Occipital lobe (tissue), 2 donors: Measurements from ENCODE around the gene RTEL1. TPM values are rescaled to one million over a fixed set of nuclear protein-coding genes. Genes with fewer than 3 reads are reported as not detected.

ENCODE experiments used
- DNase-seq: peaks from one replicate; lab custom pipeline; 2025; lab: John Stamatoyannopoulos, UW
- total RNA-seq: library from RNA; depleted of rRNA; stranded (reverse); fragments of >200 nt; gene quantifications from one replicate; pipeline ENCODE4 v1.2.3, GENCODE V29; 2014

Gene RTEL1
- total RNA-seq, 1 donor from 2014 or later = 10.0 TPM

DNA sequence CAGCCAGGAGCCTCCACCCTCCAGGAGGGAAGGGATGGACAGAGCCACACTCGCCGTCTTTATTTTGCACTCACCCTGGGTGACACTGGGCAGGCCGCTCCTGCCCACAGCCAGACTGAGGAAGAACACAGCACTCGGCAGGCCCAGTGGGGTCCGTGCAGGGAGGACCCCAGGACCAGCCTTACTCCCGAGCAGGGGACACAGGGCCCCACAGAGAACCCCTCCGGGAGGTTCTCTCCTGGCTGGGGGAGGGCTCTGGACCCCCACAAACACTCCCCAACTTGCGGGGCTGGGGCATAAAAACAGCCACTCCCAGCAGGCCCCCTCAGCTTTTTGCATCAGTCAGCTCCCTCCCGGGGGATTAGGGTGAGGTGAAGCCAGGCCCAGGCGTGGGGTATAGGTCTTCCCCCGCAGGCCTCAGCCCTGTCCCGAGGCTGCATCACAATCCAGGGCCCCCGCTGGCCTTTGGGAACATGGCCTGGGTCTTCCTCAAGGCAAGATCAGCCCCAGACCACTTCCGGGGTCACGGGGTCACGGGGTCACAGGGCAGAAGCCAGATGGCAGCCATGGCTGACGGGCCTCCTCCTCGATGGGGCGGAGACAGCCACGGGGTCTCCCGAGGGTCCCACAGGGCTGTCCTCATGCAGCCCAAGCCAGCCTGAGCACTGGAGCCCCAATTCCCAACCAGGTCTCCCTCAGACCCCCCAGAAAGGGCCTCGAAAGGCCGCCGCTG, 41.5 kb downstream of the RTEL1 start:
- DNase-seq = no peak

DNA sequence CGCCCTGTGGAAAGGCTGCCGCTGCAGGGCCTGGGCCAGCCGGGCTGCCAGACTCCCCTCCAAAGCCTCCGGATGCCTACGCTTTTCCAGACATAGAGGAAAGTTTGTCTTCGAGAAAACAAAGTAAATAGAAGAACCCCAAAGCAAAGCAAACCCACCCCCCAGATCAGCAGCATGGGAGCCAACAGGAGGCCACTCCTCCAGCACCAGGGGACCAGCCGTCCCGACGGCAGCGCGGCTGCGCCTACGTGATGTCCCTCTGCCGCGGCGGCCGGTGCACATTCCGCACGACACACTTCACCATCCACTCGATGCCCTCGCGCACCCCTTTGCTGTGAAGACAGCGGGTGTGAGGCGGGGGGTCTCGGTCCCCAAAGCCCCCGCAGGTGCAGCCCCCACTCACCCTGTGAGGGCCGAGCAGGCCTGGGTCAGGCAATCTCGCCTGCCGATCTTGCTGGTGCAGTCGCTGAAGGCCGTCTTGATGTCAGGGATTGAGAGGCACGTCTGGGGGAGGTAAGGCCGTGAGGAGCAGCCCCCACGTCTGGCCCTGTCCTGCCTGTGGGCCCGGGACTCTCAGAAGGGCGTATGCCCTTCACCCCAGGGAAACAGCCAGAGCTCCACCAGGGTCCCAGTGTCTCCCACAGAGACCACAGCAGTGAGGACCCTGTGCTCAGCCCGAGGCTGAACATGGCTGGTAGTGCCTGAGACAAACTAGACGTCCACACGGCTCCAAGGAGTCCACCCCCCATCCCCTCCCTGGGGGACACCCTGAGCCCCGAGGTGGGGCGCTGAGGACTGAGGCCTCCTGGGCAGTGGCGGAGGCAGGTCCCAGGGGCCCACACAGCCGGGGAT, 42.3 kb downstream of the RTEL1 start:
- DNase-seq = no peak

DNA sequence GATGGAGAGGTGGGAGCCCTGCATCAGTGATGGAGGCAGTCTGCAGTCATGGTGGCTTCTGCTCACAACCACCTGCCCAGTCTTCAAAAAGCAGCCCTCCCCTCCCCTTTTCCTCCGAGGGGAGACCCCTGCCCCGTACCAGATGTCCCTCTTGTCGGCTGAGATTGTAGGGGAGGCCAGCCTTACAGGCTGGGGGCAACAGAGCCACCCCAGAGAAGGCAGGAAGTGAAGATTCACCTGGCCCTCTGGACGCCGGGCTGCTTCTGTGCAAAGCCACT, 42.9 kb downstream of the RTEL1 start:
- DNase-seq = no peak

DNA sequence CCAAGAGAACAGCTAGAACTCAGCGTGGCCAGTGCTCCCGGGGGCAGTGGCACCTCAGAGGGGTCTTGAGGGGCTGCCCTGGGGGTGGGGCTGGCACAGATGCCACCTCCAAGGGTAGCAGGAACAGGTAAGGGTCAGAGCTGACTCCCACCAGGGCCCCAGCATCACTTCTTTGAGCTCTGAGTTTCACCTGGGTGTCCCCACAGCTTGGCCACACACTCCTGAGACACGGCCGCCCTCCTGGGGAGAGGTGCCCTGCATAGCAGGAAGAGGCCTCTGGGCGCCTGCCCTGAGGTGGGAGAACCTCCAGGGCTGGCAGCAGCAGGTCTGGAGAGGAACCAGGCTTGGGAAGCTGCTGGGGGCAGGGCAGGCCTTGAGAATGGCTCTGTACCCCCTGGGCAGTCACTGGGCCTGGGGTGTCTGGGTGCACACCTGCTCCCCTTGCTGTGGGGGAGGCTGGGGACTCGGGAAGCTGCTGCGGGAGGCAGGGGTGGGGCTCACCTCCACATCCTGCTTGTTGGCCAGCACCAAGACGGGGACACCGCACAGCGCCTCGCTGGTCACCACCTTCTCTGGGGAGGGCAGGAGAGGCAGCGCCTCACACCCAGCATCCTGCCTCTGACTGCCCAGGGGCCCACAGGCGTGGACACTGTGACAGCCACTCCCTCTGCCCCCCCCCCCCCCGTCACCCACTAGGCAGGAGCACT, 43.4 kb downstream of the RTEL1 start:
- no peak for DNase-seq

DNA sequence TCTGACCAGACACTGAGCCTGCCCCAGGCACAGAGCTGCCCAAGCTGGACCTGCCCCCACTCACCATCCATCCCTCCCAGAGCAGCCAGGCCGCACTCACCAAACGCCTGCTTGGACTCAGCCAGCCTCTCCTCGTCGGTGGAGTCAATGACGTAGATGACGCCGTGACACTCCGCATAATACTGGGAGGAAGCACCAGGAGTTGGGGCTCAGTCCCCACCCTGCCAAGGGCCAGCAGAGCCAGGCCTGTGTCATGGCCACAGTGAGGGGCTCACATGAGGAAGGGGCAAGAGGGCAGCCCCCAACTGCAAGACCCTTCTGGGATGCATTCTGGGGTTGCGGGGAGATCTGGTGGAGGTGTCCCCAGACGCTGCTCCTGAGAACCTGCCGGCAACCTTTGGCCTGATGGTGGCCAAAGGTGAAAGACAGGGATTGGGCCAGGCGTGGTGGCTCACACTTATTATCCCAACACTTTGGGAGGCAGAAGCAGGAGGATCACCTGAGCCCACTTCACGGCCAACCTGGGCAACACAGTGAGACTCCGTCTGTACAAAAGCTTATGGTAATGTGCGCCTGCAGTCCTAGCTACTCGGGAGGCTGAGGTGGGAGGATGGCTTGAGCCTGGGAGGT, 44.0 kb downstream of the RTEL1 start:
- no peak for DNase-seq

DNA sequence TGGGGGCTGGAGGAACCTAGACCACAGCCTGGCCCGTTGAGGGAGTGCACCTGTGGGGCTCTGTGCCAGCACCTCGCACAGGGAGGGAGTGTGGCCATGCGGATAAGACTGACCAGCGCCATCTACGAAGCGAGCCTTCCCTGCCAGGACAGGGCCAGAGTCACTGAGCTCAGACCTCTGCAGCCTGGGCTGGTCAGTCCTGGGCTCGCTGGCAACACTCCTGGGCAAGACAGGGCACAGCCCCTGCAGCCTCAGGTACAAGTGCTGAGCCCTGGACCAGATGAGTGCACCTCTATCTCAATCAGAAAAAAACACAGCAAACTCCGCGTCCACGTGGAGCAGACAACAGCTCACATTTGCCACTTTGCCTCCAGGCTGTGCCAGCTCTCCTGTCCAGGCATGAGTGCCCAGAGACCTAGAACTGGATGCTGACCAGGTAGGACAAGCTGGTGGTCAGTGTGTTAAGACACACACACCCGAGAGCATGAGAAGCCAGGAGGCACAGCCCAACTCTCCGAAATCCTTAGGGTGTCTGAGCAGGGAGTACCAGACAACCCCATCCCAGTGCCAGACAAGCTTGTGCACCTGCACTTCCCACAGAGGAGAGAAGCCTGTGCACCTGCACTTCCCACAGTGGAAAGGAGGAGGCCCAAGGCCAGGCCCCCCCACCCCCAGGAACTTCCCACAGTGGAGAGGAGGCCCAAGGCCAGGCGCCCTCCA, 44.8 kb downstream of the RTEL1 start:
- DNase-seq = no peak

DNA sequence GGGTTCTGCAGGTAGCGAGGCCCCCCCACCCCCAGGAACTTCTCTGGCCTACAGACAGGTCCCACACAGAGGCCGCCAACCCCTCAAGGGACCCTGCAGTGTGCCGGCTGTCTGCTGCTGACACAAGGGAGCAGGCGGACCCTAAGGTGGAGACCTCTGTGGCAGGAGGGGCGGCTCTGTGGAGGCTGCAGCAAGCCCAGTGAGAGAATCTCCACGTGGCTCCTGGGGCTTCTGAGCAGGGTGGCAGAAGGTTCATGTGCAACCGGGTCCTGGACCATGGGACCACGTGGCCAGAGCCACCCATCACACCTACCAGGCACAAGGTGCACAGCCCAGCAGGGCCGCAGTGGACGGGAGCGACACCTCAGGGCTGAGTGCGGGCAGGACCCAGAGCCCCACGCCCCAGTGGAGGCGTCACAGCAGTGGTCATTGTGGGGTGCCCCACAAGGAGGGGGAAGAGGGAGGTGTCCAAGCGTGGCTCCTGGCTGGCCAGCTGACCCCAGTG, 45.4 kb downstream of the RTEL1 start:
- no peak for DNase-seq

DNA sequence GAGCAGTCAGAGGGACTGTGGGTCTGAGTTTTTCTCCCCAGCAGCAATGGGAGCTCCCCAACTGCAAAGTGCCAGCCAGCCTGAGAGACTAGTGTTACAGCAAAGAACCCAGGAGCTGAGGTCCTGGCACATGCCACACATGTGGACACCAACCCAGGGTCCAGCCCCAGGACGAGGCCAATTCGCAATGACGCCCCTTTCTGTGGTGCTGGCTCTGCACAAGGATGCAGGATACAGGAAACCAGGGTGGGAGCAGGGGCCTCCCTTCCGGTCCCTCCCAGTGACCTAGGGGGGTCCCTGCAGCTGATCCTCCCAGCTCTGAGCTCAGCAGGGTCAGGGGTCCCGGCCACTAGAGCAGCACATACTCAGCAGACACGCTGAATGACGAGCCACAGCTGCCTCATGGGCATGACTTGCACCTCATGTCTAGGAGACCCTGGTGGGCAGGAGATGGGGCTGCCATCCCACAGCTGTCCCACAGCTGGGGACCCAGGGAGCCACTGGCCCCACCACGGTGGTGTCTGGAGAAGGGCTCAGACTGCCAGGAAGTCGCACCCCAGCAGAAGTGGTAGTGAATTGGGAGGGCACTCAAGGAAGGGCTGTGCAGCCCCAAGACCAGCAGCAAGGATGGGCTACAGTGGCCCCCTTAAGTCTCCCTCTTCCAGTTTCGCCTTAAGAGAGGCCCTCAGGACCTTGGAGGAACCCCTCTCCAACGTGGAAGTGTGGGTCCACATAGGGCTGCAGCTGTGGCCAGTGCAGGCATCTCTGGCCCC, 46.0 kb downstream of the RTEL1 start:
- DNase-seq = no peak

DNA sequence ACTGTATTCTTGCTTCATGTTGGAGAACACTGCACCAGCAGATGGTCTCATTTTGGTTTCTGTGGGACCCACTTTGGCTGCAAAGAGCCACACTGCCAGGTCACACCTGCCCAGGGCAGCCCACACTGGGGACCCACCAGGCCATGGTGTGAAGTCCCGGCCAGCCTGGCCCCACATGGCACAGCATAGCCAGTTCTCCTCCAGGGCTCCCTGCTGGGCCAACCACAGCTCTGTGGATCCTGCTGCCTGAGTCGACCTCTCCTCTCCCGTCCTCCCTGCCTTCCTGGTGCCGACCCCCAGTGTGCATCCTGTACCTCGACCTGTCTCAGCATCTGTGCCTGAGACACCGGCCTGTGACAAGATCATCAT, 46.6 kb downstream of the RTEL1 start:
- DNase-seq = no peak

DNA sequence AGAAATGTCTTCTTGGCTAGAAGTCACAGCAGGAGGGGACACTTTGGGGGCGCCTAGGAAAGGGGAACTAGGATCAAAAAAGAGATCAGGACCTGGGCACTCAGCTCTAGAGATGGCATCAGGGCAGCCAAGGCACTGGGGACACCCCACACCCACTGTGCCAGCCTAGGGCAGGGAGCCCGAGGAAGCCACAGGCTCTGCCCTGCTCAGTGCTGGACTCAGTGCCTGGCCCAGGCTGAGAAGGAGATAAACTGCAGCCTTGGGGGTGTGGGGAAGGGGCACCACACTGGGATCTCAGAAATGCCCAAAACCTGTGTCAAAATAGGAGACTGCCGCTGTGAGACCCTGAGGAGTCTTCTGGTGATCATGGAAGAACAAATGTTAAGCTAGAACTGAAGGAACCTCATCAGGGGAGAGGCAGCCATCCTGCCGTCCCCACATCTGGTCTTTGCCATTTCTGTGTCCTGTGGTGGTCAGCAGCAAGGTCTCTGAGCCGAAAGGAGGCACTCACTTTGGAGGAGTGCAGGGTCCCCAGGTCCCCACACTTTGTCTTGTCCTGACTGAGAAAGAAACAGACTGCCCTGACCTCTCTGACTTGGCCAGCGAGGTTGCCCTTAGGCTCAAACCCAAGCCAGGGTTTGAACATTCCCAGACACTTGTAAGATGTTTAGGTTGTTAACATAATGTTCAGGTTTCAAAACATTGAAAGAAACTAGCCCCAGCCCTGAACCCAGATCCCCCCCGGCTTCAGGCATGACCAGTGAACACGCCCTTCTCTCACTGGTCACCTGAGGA, 47.3 kb downstream of the RTEL1 start:
- DNase-seq = no peak

DNA sequence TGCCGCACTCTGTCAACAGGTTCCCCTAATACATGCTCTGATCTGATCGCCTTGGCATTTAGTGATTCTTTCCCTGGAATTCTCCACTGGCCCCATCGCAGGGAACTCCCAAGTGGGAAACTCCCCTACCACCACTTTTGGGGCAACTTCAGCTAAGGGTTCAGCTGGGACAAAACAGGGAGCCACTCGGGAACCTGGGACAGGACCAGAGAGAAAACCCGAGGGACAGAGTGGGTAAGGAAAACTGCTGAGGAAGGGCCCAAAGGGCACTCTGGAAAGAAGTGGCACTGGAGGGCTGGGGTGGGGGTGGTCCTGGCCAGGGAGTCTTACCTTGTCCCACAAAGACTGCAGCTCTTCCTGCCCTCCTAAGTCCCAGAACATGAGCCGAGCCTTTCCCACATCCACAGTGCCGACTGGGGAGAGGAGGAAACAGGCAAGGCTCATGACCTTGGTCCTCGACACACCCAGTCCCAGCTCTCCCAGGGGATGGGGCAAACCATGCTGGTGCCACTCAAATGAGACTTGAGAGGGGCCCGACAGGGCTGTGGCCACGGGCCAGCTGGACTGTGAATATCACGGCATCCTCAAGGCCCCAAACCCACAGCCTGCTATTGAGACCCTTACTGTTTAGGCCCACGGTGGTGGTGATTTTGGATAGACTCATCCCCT, 48.0 kb downstream of the RTEL1 start:
- no peak for DNase-seq

DNA sequence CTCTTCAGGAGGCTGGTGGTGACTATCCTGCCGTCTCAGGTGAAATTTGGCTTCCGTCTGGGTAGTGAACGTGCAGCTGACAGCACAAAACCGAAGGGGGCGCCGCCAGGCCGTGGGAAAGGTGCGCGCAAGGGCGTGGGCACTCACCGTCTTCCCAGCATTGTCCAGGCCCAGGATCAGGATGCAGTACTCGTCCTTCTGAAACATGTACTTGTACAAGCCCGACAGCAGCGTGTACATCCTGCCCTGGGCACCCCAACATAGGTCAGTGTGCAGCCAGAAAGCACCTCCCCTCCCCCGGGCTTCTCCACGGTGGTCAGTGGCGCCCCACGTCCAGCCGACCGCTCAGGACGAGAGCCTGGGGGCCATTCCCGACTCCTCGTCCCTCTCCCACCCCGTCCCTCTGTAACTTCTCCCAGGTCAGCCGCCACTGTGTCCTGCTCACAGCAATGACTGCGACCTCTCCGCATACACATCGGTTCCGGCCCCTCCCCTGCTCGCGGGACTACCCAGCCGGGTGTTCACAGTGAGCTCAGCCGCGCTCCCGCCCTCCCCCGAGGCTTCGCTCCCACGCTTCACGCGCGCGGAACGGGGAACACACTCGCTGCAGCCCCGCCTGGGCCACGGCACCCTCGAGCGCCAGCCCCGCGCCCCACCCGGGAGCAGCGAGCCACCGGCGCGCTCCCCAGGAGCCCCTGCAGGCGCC, 48.9 kb downstream of the RTEL1 start:
- peak; percentile 44 for DNase-seq

DNA sequence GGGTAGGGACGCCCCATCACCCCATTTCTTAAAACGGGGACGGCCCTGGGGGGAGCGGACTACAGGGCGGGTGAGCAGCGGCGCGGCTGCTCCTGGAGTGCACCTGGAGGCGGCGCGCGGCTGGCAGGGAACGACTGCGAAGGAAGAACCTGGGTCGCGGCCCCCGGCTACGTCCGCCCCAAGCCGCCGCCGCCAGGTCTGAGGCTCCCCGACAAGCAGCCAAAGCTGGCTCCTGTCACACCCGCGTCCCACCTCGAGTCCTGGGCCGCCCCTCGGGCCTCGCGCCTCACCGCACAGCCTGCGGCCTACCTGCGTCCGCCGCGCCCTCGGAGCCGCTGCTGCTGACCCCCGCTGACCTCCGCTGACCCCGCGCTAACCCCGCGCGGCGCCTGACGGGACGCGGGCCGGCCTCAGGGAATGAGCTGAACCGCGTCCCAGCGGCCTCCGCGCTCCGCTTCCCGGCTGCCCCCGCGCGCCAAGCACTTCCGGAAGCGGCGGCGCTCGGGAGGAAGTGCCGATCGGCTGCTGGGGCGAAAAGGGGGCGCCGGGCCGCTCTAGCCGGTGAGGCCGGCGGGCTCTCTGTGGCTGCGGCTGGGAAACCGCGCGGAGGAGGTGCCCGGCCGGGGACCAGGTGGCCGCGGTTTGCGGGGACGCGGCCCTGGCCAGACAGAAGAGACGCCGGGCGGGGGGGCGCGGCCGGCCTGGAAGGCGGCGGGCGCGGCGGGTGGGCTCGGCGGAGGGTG, 49.6 kb downstream of the RTEL1 start, which contains the start of the genes ARFRP1 and ZGPAT:
ARFRP1 (minus strand) TSS at position 419 of the 743 bp plus-strand sequence. CDS start 885 bp downstream, outside the sequence.
ZGPAT (plus strand) TSS at position 482 of the 743 bp plus-strand sequence. CDS start 542 bp downstream, outside the sequence.
- DNase-seq = peak; percentile 87

DNA sequence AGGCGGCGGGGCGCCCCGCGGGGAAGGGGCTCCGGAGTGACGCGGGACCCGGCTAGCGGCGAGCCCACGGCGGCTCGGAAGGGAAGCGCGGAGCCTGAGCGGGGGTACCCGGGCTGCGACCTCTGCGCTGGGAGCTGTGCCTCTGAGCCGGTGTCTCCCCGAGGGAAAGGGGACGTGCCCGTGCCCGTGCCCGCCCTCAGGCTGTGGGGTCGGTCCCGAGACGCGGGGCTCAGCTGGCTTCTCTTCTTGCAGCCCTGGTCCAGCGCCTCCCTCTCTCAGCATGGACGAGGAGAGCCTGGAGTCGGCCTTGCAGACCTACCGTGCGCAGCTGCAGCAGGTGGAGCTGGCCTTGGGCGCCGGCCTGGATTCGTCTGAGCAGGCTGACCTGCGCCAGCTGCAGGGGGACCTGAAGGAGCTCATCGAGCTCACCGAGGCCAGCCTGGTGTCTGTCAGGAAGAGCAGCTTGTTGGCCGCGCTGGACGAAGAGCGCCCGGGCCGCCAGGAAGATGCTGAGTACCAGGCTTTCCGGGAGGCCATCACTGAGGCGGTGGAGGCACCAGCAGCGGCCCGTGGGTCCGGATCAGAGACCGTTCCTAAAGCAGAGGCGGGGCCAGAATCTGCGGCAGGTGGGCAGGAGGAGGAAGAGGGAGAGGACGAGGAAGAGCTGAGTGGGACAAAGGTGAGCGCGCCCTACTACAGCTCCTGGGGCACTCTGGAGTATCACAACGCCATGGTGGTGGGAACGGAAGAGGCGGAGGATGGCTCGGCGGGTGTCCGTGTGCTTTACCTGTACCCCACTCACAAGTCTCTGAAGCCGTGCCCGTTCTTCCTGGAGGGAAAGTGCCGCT, 50.4 kb downstream of the RTEL1 start:
- no peak for DNase-seq

DNA sequence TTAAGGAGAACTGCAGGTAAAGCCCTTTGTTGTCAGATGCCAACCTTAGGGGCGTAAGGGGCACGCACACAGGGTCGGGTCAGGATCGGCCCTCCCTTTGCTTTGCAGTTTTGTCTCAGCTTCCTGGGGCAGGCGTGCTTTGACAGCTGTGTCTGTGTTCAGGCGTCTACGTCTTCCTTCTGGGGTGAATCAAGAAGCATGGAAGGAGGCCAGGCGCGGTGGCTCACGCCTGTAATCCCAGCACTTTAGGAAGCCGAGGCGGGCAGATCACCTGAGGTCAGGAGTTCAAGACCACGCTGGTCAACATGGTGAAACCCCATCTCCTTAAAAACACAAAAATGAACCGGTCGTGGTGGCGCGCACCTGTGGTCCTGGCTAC, 51.0 kb downstream of the RTEL1 start:
- DNase-seq = no peak

DNA sequence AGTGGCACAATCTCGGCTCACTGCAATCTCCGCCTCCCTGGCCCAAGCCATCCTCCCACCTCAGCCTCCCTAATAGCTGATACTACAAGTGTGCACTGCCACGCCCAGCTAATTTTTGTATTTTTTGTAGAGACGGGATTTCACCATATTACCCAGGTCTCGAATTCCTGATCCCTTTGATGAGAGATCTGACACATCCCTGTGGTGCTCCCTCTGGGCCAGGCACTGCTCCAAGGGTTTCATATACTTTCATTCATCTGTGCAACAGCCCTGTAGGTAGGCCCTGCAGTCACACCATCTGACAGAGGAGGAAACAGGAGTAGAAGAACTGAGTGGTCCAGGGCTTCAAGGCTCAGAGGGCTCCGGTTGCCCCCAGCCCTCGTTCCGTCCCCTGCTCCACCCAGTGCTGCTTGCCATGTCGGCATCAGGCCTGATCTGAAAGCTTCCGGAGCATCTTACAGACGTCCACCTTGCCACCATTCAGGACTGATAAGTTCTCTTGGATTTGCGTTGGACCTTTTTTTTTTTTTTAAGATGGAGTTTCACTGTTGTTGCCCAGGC, 53.1 kb downstream of the RTEL1 start:
- no peak for DNase-seq
